Measurements from ENCODE around the gene TMEM176A. TPM values are rescaled to one million over a fixed set of nuclear protein-coding genes. Genes with fewer than 3 reads are reported as not detected.

TMEM176A gene
- total RNA-seq (10 to 100 TPM in 8 of 9 donors, under 1 TPM in 1; 0.78 to 70.9 (median 28.0) TPM), polyA plus RNA-seq (10 to 100 TPM; 14.6 to 46.4 (median 15.7) TPM)
- long read RNA-seq, donor 1, partial matches to known transcripts = 0 of 1 reads
- long read RNA-seq, donor 1, other reads (novel, unspliced or antisense) = 0 of 1 reads
- long read RNA-seq, donor 2 = 0 reads
- long read RNA-seq, donor 3, partial matches to known transcripts = 0 of 1 reads
- long read RNA-seq, donor 3, other reads (novel, unspliced or antisense) = 0 of 1 reads
- long read RNA-seq, donor 4, partial matches to known transcripts = 0 of 6 reads
- long read RNA-seq, donor 4, other reads (novel, unspliced or antisense) = 1 of 6 reads
- long read RNA-seq, donor 5, transcript TMEM176A-210 (7 exons, 1,530 nt) = minor isoform, 11 of 34 reads
- long read RNA-seq, donor 5, transcript TMEM176A-201 (7 exons, 1,261 nt) = major isoform, 17 of 34 reads
- long read RNA-seq, donor 5, partial matches to known transcripts = 2 of 34 reads
- long read RNA-seq, donor 5, other reads (novel, unspliced or antisense) = 4 of 34 reads
- long read RNA-seq, donor 6, transcript TMEM176A-201 (7 exons, 1,261 nt) = major isoform, 8 of 19 reads
- long read RNA-seq, donor 6, partial matches to known transcripts = 2 of 19 reads
- long read RNA-seq, donor 6, other reads (novel, unspliced or antisense) = 6 of 19 reads
- long read RNA-seq, donor 7 = 0 reads
- long read RNA-seq, donor 8, partial matches to known transcripts = 0 of 3 reads
- long read RNA-seq, donor 8, other reads (novel, unspliced or antisense) = 0 of 3 reads
- long read RNA-seq, donor 9, partial matches to known transcripts = 0 of 1 reads
- long read RNA-seq, donor 9, other reads (novel, unspliced or antisense) = 0 of 1 reads
- long read RNA-seq, donor 10 = 0 reads

- no peak for TF ChIP-seq CTCF (IDR thresholded peaks at IDR 0.05)
- TF ChIP-seq POLR2A (IDR thresholded peaks at IDR 0.05) = no peak
- Histone ChIP-seq H3K27ac (peak within 1 kb of the TSS in 2 of 5 donors; percentile 47 to 61), H3K27me3 (peaks cover 9% of the 10 kb centered on the region), H3K36me3 (replicated peaks in 1 of 2) (no peaks in the 10 kb centered on the region), H3K9me3 (replicated peaks in 1 of 3) (no peaks in the 10 kb centered on the region), H3K4me3 (peak within 1 kb of the TSS in 3 of 4 donors; percentile 10 to 70 (median 29)), H3K4me1 (replicated peaks in 1 of 2) (peaks cover 0 to 3% of the 10 kb centered on the region in 2 donors)
- intact Hi-C loops (cut with DNase I) = no loop called here
- 4 to 20% (median 5%) methylated on average over 3 to 54 of the region's 54 CpGs for WGBS, 4 donors
- no peak for DNase-seq
Measured at GRCh38 chr7:150800581-150801241, at the start of gene TMEM176A. TSS of gene TMEM176A (plus strand) at chr7:150800769. CDS start at chr7:150801551, 782 bp downstream.

- intact Hi-C loops (cut with DNase I) = loop anchor here in 1 of 2 donors (10.0 kb wide), 1 partner anchor 307 kb away; no protein-coding TSS in a partner anchor
Measured at GRCh38 chr7:150751702-150752101, 48.9 kb upstream of the TMEM176A start.

GRCh38 chr7:150753239-150753638, 47.3 kb upstream of the TMEM176A start:
- Histone ChIP-seq H3K27me3 (peaks cover 2% of the 10 kb centered on the region), H3K27ac (no peak overlapping the region), H3K4me1 (replicated peaks in 1 of 2) (peaks cover 0 to 3% of the 10 kb centered on the region in 2 donors), H3K36me3 (replicated peaks in 1 of 2) (no peaks in the 10 kb centered on the region), H3K9me3 (replicated peaks in 1 of 3) (no peaks in the 10 kb centered on the region), H3K4me3 (no peak overlapping the region)
- intact Hi-C loops (cut with DNase I) = loop anchor here in 1 of 2 donors (10.0 kb wide), 1 partner anchor 308 kb away; no protein-coding TSS in a partner anchor
- DNase-seq = peak in 1 of 7 donors; percentile 25
- WGBS, 4 donors = 62 to 68% (median 64%) methylated on average over 6 of the region's 6 CpGs
- TF ChIP-seq POLR2A (IDR thresholded peaks at IDR 0.05) (no peak), CTCF (IDR thresholded peaks at IDR 0.05) (no peak)

More at GRCh38 chr7:150751702-150752101, 48.9 kb upstream of the TMEM176A start:
- WGBS, 4 donors = 35 to 42% (median 38%) methylated on average over 2 of the region's 2 CpGs
- no peak for DNase-seq
- no peaks in the 10 kb centered on the region for H3K36me3 ChIP-seq (replicated peaks in 1 of 2)
- peaks cover 0 to 3% of the 10 kb centered on the region in 2 donors for H3K4me1 ChIP-seq (replicated peaks in 1 of 2)
- peaks cover 2% of the 10 kb centered on the region for H3K27me3 ChIP-seq
- TF ChIP-seq CTCF (IDR thresholded peaks at IDR 0.05) = no peak
- no peak for TF ChIP-seq POLR2A (IDR thresholded peaks at IDR 0.05)
- no peaks in the 10 kb centered on the region for H3K9me3 ChIP-seq (replicated peaks in 1 of 3)
- H3K27ac ChIP-seq = no peak overlapping the region
- no peak overlapping the region for H3K4me3 ChIP-seq
